Parathyroid adenoma (tissue), 2 donors: ENCODE data around the gene C1QTNF6.

Source experiments
- H2AFZ ChIP-seq: fragments of 300-600 bp; sonication (generic); one replicate; pipeline ENCODE4 v1.7.0; 2017; ENCODE audit warnings: antibody characterized with exemption, mild to moderate bottlenecking
- H3K27ac ChIP-seq: fragments of 300-600 bp; sonication (generic); one replicate; pipeline ENCODE4 v1.7.0; 2017
- H3K27me3 ChIP-seq: fragments of 300-600 bp; sonication (generic); one replicate; pipeline ENCODE4 v1.7.0; 2017; ENCODE audit warnings: low read length; ENCODE audit not compliant: control insufficient read depth, insufficient read depth
- H3K36me3 ChIP-seq: fragments of 300-600 bp; sonication (generic); one replicate; pipeline ENCODE4 v1.7.0; 2017; ENCODE audit warnings: low read length; ENCODE audit not compliant: control insufficient read depth, insufficient read depth
- H3K4me1 ChIP-seq: fragments of 300-600 bp; sonication (generic); one replicate; pipeline ENCODE4 v1.7.0; 2017; ENCODE audit warnings: control low read depth
- H3K4me2 ChIP-seq: fragments of 300-600 bp; sonication (generic); one replicate; pipeline ENCODE4 v1.7.0; 2017; ENCODE audit warnings: low read length
- H3K4me3 ChIP-seq: fragments of 300-600 bp; sonication (generic); one replicate; pipeline ENCODE4 v1.7.0; 2017; ENCODE audit warnings: low read depth, low read length
- H3K79me2 ChIP-seq: fragments of 300-600 bp; sonication (generic); one replicate; pipeline ENCODE4 v1.7.0; 2017; ENCODE audit warnings: control low read depth
- H3K9ac ChIP-seq: fragments of 300-600 bp; sonication (generic); one replicate; pipeline ENCODE4 v1.7.0; 2017; ENCODE audit warnings: mild to moderate bottlenecking
- H3K9me3 ChIP-seq: fragments of 300-600 bp; sonication (generic); one replicate; pipeline ENCODE4 v1.7.0; 2017; ENCODE audit warnings: low read length; ENCODE audit not compliant: control insufficient read depth
- CTCF ChIP-seq: fragments of 300-600 bp; sonication (generic); IDR thresholded peaks from one replicate; pipeline ENCODE4 v1.7.0; 2017; ENCODE audit warnings: antibody characterized with exemption, mild to moderate bottlenecking
- donor health status: primary hyperparathyroidism.

The C1QTNF6 gene

GRCh38 chr22:37186228-37186996 lies 1.6 kb downstream of the C1QTNF6 start:
- Histone ChIP-seq H3K27me3 (no peaks in the 10 kb centered on the region), H3K9me3 (no peaks in the 10 kb centered on the region), H3K36me3 (no peaks in the 10 kb centered on the region), H3K27ac (peak overlapping the region; percentile 29), H3K79me2 (no peaks in the 10 kb centered on the region), H3K4me1 (peaks cover 29% of the 10 kb centered on the region), H3K4me3 (no peak overlapping the region), H3K4me2 (peak overlapping the region; percentile 77), H2AFZ (no peak overlapping the region), H3K9ac (no peak overlapping the region)
- no peak for TF ChIP-seq CTCF

DNA sequence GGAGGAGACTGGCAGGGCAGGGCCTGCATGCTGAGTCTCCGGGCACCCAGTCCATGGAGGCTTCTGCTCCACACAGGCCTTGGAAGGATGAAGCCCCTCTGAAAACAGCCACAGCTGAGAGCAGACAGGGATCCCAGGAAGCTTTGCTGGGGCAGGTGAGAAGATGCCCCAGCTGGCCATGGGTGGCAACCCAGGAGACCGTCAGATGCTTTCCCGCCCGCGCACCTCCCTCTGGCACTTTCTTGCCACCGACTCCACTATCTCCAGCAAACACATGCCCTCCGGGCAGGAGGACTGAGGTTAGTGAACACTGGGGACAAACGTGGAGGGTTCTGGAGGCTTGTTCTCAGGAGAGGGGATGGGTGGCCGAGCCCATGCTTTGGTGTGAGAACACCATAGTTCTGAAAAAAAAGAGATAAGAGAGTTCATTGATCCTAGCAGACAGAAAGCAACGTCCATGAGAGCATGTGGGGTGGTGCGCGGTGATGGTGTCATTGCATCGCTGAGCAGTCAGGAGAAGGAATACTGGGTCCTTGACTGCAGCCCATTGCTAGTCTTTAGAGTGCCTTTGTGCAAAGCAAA lies 2.3 kb downstream of the C1QTNF6 start:
- no peaks in the 10 kb centered on the region for H3K36me3 ChIP-seq

DNA sequence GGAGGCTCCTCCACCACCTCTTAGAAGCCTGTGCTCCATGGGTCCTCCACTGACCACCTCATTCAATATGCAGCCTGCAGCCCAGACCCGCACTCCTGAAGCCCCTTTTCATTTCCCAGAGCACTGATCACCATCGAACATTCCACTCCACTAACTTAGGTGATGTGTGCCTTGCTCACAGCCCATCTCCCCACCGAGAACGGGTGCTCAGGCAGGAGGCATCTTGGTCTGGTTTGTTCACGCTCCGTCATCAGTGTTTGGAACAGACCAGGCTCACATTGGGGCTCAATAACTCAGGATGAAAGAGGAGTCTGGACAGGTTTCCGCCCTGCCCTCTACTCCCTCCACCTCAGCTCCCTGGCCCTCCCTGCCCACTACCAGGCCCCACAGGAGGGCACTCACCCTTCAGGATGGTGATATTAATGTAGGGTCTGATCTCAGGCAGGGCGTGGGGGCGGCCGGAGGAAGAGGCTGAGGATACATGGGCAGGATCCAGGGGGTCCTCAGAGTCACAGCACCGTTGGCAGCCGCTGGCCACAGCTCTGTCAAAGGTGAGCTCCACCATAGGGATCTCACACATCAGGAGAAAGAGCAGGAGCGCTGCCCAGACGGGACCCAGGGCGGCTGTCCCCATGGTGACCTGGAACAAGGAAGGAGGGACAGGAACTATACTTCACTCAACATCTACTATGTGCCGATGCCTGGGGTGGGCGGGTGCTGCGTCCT lies 3.1 kb downstream of the C1QTNF6 start:
- Histone ChIP-seq H2AFZ (no peak overlapping the region), H3K4me3 (no peak overlapping the region), H3K9me3 (no peaks in the 10 kb centered on the region), H3K4me2 (no peak overlapping the region), H3K4me1 (peaks cover 27% of the 10 kb centered on the region), H3K36me3 (no peaks in the 10 kb centered on the region), H3K27me3 (no peaks in the 10 kb centered on the region), H3K9ac (no peak overlapping the region), H3K27ac (no peak overlapping the region), H3K79me2 (no peaks in the 10 kb centered on the region)
- no peak for TF ChIP-seq CTCF

More for the DNA sequence above, 2.3 kb downstream of the C1QTNF6 start:
- Histone ChIP-seq H3K4me1 (peaks cover 29% of the 10 kb centered on the region), H3K79me2 (no peaks in the 10 kb centered on the region), H2AFZ (no peak overlapping the region), H3K27me3 (no peaks in the 10 kb centered on the region), H3K4me2 (no peak overlapping the region), H3K9me3 (no peaks in the 10 kb centered on the region), H3K9ac (no peak overlapping the region), H3K27ac (no peak overlapping the region), H3K4me3 (no peak overlapping the region)
- no peak for TF ChIP-seq CTCF

DNA sequence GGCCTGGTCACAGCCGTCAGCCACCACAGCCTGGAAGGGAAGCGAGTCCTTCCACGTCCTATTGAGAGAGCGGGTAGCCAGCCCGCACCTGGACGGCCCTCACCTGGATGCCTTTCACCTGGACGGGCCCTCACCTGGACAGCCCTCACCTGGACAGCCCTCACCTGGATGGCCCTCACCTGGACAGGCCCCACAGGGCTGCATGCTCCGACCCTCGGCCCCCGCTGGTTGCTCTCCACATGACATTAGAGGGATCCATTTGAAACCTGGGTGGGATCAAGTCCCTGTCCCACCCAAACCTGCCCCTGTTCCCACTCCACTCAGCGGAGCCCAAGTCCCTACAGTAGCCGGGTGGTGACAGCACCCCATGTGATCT lies 3.7 kb downstream of the C1QTNF6 start:
- Histone ChIP-seq H2AFZ (no peak overlapping the region), H3K4me3 (no peak overlapping the region), H3K36me3 (no peaks in the 10 kb centered on the region), H3K4me2 (no peak overlapping the region), H3K79me2 (no peaks in the 10 kb centered on the region), H3K9me3 (no peaks in the 10 kb centered on the region), H3K9ac (no peak overlapping the region), H3K27ac (no peak overlapping the region), H3K27me3 (no peaks in the 10 kb centered on the region), H3K4me1 (peaks cover 22% of the 10 kb centered on the region)
- TF ChIP-seq CTCF, result no peak
